ENCODE data around the gene EIF4E1B.

The EIF4E1B gene

DNA sequence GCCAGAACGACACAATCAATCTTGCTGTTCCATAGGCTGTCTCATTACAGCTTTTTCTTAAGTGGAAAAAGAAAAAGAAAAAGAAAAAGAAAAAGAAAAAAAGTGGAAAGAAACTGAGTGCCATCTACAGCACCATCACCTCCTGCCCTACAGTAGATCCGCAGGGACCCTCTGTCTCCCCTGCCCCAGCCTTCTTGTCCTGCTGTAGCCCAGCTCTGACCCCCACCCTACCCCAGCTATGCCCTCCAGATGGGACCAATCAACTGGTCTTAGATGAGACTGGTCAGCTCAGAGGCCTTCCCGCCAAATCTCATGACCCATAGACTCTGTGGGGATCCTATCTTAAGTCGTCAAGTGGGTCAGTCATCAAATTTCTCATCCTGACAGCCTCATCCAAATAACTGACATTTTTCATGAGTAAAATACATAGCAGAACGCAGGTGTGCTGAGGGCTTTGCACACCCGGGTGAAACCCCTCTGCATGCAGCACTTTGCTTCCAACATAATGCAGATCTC, 51.6 kb downstream of the EIF4E1B start:
- ChIA-PET CTCF (interaction anchor here (15.2 kb wide), 1 partner anchor 22 kb away, joined by 158 read pairs; no protein-coding TSS in a partner anchor), POLR2A (no interaction called here)
- no peak for DNase-seq (ENCODE audit: extremely low spot score)
- TF ChIP-seq, protein P1, sequence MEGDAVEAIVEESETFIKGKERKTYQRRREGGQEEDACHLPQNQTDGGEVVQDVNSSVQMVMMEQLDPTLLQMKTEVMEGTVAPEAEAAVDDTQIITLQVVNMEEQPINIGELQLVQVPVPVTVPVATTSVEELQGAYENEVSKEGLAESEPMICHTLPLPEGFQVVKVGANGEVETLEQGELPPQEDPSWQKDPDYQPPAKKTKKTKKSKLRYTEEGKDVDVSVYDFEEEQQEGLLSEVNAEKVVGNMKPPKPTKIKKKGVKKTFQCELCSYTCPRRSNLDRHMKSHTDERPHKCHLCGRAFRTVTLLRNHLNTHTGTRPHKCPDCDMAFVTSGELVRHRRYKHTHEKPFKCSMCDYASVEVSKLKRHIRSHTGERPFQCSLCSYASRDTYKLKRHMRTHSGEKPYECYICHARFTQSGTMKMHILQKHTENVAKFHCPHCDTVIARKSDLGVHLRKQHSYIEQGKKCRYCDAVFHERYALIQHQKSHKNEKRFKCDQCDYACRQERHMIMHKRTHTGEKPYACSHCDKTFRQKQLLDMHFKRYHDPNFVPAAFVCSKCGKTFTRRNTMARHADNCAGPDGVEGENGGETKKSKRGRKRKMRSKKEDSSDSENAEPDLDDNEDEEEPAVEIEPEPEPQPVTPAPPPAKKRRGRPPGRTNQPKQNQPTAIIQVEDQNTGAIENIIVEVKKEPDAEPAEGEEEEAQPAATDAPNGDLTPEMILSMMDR (IDR thresholded peaks at IDR 0.05; ENCODE audit: control extremely low read depth, extremely low read depth, low read depth, missing control alignments) = no peak

DNA sequence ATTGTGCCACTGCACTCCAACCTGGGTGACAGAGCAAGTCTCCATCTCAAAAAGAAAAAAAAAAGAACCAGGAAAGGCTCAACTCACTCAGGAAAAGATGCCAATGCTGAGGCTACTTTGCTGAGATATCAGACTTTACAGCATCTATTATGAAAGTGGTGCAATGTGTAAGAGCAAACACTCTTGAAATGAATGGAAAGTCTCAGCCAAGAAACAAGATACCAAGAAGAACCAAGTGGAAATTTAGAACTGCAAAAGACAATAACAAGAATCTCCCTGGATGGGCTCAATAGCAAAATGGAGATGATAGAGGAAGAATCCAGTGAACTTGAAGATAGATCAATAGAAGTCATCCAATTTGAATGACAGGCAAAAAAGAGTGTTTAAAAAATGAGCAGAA, 54.5 kb downstream of the EIF4E1B start:
- TF ChIP-seq, protein P1 (IDR thresholded peaks at IDR 0.05; ENCODE audit: control extremely low read depth, extremely low read depth, low read depth, missing control alignments) = no peak
- DNase-seq (ENCODE audit: extremely low spot score) = no peak
- ChIA-PET POLR2A (no interaction called here), CTCF (no interaction called here)

DNA sequence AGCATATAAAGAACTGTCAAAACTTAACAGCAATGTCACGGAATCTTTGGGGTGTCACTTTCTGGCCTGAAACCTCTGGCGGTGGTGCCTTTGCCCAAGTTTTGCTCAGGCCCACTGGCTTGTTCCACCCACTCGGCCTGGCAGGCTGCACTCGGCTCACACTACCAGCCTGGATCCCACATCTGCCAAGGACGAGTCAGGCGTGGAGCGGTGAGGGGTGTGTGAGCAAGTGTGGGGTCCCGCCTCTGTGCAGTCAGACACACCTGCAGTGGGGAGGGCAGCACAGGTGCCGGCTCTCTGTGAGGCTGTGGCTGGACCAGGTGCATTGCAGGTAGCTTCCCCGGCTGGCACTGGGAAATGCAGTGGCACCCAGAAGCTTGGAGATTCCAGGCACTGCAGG, 56.8 kb downstream of the EIF4E1B start:
- TF ChIP-seq, protein P1 (IDR thresholded peaks at IDR 0.05; ENCODE audit: control extremely low read depth, extremely low read depth, low read depth, missing control alignments) = no peak
- ChIA-PET POLR2A (no interaction called here), CTCF (interaction anchor here (0.8 to 2.1 kb wide), 3 partner anchors 10 to 26 kb away, joined by 3 to 9 read pairs (median 7); no protein-coding TSS in a partner anchor)
- DNase-seq (ENCODE audit: extremely low spot score) = no peak

DNA sequence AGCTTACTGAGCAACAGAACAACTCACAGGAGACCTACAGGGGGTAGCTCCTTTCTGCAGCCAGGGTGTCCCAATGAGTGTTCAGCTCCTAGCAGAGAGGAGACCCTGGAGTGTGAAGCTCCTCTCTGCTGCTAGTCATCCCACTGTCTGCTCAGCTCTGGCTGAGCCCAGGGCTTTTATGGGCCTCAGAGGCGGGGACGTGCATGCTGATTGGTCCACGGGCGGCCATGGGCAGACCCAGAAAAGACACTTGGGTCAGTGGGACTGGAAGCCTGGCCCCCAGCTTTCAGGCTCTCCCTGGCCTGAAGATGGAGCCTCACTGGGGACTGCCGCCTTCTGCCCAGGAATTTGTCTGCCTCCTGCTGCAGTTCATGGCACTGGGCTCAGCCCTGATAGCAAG, 57.4 kb downstream of the EIF4E1B start:
- ChIA-PET POLR2A (no interaction called here), CTCF (interaction anchor here (1.6 to 2.1 kb wide), 2 partner anchors 10 to 27 kb away, joined by 7 to 9 read pairs; no protein-coding TSS in a partner anchor)
- no peak for DNase-seq (ENCODE audit: extremely low spot score)
- TF ChIP-seq, protein P1 (IDR thresholded peaks at IDR 0.05; ENCODE audit: control extremely low read depth, extremely low read depth, low read depth, missing control alignments) = no peak

DNA sequence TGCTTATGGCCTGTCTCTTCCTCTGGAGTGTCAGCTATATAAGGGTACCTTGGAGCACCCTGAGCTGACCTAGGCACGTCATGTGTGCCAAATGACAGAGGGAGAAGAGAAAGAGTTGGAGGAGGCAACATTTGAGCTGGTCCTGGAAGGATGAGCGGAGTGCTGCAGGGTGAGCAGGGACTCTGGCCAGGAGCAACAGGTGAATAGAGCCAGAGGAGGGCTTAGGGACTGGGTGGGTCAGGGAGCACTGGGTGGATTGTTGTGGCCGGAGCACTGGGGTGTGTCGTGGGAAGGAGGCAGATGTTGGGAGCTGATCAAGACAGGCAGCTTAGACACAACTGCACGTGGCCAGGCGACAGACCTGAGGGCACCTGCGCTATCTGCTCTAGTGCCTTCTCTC, 60.4 kb downstream of the EIF4E1B start:
- DNase-seq (ENCODE audit: extremely low spot score) = no peak
- POLR2A ChIA-PET = no interaction called here
- TF ChIP-seq, protein P1 (IDR thresholded peaks at IDR 0.05; ENCODE audit: control extremely low read depth, extremely low read depth, low read depth, missing control alignments) = no peak
- CTCF ChIA-PET = interaction anchor here (1.1 to 1.3 kb wide), 2 partner anchors 30 to 117 kb away, joined by 3 read pairs; no protein-coding TSS in a partner anchor

DNA sequence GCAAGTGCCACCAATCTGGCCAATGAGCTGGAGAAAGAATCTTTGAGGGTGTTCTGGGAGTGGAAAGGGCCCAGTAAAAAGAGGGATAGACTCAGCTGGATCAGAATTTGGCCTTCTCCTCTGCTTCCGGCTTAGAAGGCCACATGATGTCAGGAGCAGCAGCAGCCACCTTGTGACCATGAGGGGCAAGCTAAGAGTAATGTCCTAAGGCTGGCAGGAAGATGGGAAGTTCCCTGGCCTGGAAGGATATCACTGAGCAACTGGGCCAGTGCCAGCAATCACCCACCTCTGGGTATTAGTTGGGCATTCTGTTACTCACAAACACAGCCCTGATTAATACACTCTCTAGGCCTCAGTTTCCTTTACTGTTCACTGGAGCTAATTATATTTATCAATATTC, 61.0 kb downstream of the EIF4E1B start:
- ChIA-PET CTCF (interaction anchor here (0.9 to 1.3 kb wide), 3 partner anchors 31 to 118 kb away, joined by 3 read pairs; no protein-coding TSS in a partner anchor), POLR2A (no interaction called here)
- DNase-seq (ENCODE audit: extremely low spot score) = no peak
- TF ChIP-seq, protein P1 (IDR thresholded peaks at IDR 0.05; ENCODE audit: control extremely low read depth, extremely low read depth, low read depth, missing control alignments) = no peak
